GM12878 (cell line): ENCODE data around the gene MGA. TPM values are rescaled to one million over a fixed set of nuclear protein-coding genes. Genes with fewer than 3 reads are reported as not detected.
A peak's percentile ranks its signal among the peaks of the same experiment; 100 is the strongest.

Experiments
- ATAC-seq: fragments of 200-7000 bp; cut with Tn5 transposase; 3 replicates; pipeline ENCODE4 v1.9.1; 2020; ENCODE audit warnings: mild to moderate bottlenecking, moderate library complexity
- BruUV-seq: library from RNA; stranded (reverse); fragments of 400-500 nt; replicated peaks from 2 replicates; lab custom pipeline; 2021; lab: Mats Ljungman, UMichigan
- CTCF ChIA-PET: fragments of 300-600 bp; sonication (Branson Sonifier 250); formaldehyde crosslinking; extraction: SDS; loops from one replicate; lab custom pipeline; 2021; ENCODE audit warnings: inconsistent platforms; lab: Yijun Ruan, JAX
- POLR2A ChIA-PET: fragments of 350-600 bp; formaldehyde crosslinking; extraction: SDS; loops from one replicate; lab custom pipeline; 2021; ENCODE audit warnings: inconsistent platforms; lab: Charles Lee
- RAD21 ChIA-PET: fragments of 300-600 bp; sonication (Branson Sonifier 250); formaldehyde crosslinking; loops from one replicate; lab custom pipeline; 2023; ENCODE audit warnings: antibody characterized with exemption; ENCODE audit not compliant: unreplicated experiment; lab: Charles Lee
- SMC1A ChIA-PET: fragments of 300-600 bp; sonication (Branson Sonifier 250); formaldehyde crosslinking; loops from one replicate; lab custom pipeline; 2023; ENCODE audit not compliant: unreplicated experiment, uncharacterized antibody; lab: Charles Lee
- DNase-seq: peaks from one replicate; pipeline ENCODE4 v3.0.0-alpha.2; 2011; ENCODE audit warnings: low read depth, low spot score
- FAIRE-seq: peaks from 3 replicates; lab custom pipeline; 2011; peaks lifted over from hg19 to GRCh38; lab: Jason Lieb, UNC
- H2AFZ ChIP-seq: 2 replicates; pipeline ENCODE4 v1.6.0; 2011; ENCODE audit warnings: low read depth, low read length, control low read depth; ENCODE audit not compliant: control insufficient read depth
- H3K27ac ChIP-seq: 2 replicates; pipeline ENCODE4 v1.5.1; 2011; ENCODE audit warnings: control low read depth; ENCODE audit not compliant: control insufficient read depth, insufficient read depth
- H3K27me3 ChIP-seq, 2 experiments: replicated peaks in 1 of 2; 2 replicates each; pipeline versions ENCODE4 v1.6.0 to v1.6.1; 2011; ENCODE audit warnings: low read length in 1 of 2; ENCODE audit not compliant: control insufficient read depth in 2 of 2, insufficient read depth in 2 of 2
- H3K36me3 ChIP-seq, 2 experiments: 2 replicates each; pipeline ENCODE4 v1.5.1; 2011; ENCODE audit warnings: low read length in 1 of 2; ENCODE audit not compliant: control insufficient read depth in 2 of 2, insufficient read depth in 2 of 2
- H3K4me1 ChIP-seq: 2 replicates; pipeline ENCODE4 v1.6.1; 2011; ENCODE audit warnings: mild to moderate bottlenecking, low read length, moderate library complexity, mixed read lengths; ENCODE audit not compliant: control insufficient read depth, insufficient read depth
- H3K4me2 ChIP-seq: 2 replicates; pipeline ENCODE4 v1.6.0; 2011; ENCODE audit warnings: control low read depth; ENCODE audit not compliant: control insufficient read depth, insufficient read depth
- H3K4me3 ChIP-seq: fragments of 200-600 bp; sonication (generic); 2 replicates; pipeline ENCODE4 v1.5.1; 2016
- H3K79me2 ChIP-seq: 2 replicates; pipeline ENCODE4 v1.6.0; 2011; ENCODE audit warnings: low read length; ENCODE audit not compliant: control insufficient read depth, insufficient read depth
- H3K9ac ChIP-seq: 2 replicates; pipeline ENCODE4 v1.8.0; 2011; ENCODE audit warnings: low read length, control low read depth, mixed read lengths; ENCODE audit not compliant: control insufficient read depth, insufficient read depth
- H3K9me3 ChIP-seq: replicated peaks from 3 replicates; pipeline ENCODE4 v1.5.1; 2011; ENCODE audit warnings: mild to moderate bottlenecking, low read length; ENCODE audit not compliant: control insufficient read depth, insufficient read depth
- H4K20me1 ChIP-seq: 2 replicates; pipeline ENCODE4 v1.6.0; 2011; ENCODE audit not compliant: control insufficient read depth, insufficient read depth
- MEF2A ChIP-seq: IDR thresholded peaks from 2 replicates; pipeline ENCODE4 v1.6.1; 2011; ENCODE audit warnings: low read depth, mild to moderate bottlenecking, low read length, moderate library complexity; ENCODE audit not compliant: insufficient read depth
- WGBS: methylation state at CpG from one replicate; pipeline ENCODE4 v1.1.6; 2016; ENCODE audit warnings: low lambda C conversion rate; ENCODE audit not compliant: insufficient replicate concordance, insufficient coverage; ENCODE audit errors: missing lambda C conversion rate; 5-methylcytosine and 5-hydroxymethylcytosine counted together
- in situ Hi-C: fragments of 300-500 bp; cut with MboI; formaldehyde crosslinking; loops from 9 replicates; pipeline ENCODE4 v1.14.3; 2018; ENCODE audit warnings: mixed read lengths
- intact Hi-C: fragments of 100-400 bp; cut with micrococcal nuclease; formaldehyde crosslinking; loops from one replicate; pipeline ENCODE4 v1.14.2; 2022; ENCODE audit not compliant: unreplicated experiment
- polyA plus RNA-seq, 11 experiments: library from polyadenylated mRNA; depleted of rRNA in 4 of 11; unstranded in 6 of 11; stranded (reverse) in 5 of 11; fragments of >200 nt; fragmentation: Nextera tagmentation in 4 of 11; fragmentation: Illumina TruSeq in 1 of 11; extraction: Ambion mirVana in 4 of 11; extraction: Trizol in 1 of 11; gene quantifications; 1 replicate in 1 of 11; 2 replicates in 10 of 11; pipeline versions ENCODE4 v1.2.1 to v1.2.3, GENCODE V29; 2011 to 2016; ENCODE audit warnings: inconsistent platforms in 2 of 11, missing spikeins in 2 of 11, low read depth in 1 of 11
- total RNA-seq, 4 experiments: library from RNA; depleted of rRNA in 3 of 4; stranded (reverse); fragments of >200 nt in 3 of 4; fragmentation: Illumina TruSeq in 1 of 4; extraction: Trizol in 1 of 4; gene quantifications; 2 replicates each; pipeline versions ENCODE4 v1.2.1 to v1.2.3, GENCODE V29; 2013 to 2021
- TF ChIP-seq, protein P1 (sequence below): fragments of 450-650 bp; IDR thresholded peaks from 2 replicates; pipeline ENCODE4 v1.6.1; 2016; ENCODE audit warnings: mild to moderate bottlenecking

Gene MGA
- total and polyA plus RNA-seq, 10 of the 15 experiments (the other 5 are each of a cell fraction or from before 2014, with no cell fraction given): 2.6 to 29.6 (median 17.0) TPM

- no peaks in the 10 kb centered on the region for H3K36me3 ChIP-seq
- H3K79me2 ChIP-seq: peaks cover 43% of the 10 kb centered on the region
- no TSS peak for BruUV-seq
- no peaks in the 10 kb centered on the region for H3K27me3 ChIP-seq
- POLR2A ChIA-PET: interaction anchor here (0.7 to 11.3 kb wide), 2 partner anchors 12 to 73 kb away, joined by 3 to 170 read pairs; no protein-coding TSS in a partner anchor
- in situ Hi-C loops: no loop called here
- RAD21 ChIA-PET: interaction anchor here (1.0 to 9.7 kb wide), 4 partner anchors 9 to 30 kb away, joined by 3 to 169 read pairs (median 4); no protein-coding TSS in a partner anchor
- intact Hi-C loops: no loop called here
- FAIRE-seq: no peak
- H3K27ac ChIP-seq: no peak overlapping the region
- TF ChIP-seq MEF2A: no peak
- TF ChIP-seq, protein P1, sequence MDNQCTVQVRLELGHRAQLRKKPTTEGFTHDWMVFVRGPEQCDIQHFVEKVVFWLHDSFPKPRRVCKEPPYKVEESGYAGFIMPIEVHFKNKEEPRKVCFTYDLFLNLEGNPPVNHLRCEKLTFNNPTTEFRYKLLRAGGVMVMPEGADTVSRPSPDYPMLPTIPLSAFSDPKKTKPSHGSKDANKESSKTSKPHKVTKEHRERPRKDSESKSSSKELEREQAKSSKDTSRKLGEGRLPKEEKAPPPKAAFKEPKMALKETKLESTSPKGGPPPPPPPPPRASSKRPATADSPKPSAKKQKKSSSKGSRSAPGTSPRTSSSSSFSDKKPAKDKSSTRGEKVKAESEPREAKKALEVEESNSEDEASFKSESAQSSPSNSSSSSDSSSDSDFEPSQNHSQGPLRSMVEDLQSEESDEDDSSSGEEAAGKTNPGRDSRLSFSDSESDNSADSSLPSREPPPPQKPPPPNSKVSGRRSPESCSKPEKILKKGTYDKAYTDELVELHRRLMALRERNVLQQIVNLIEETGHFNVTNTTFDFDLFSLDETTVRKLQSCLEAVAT: no peak
- TF ChIP-seq, all 136 proteins: peak for 0
- DNase-seq (no peak), ATAC-seq (no peak)
- peak overlapping the region; percentile 36; the same call in 1 of the 2 replicates for H3K4me2 ChIP-seq
- CTCF ChIA-PET: interaction anchor here (1.0 to 11.4 kb wide), 6 partner anchors 8 to 124 kb away, joined by 3 to 365 read pairs (median 4); no protein-coding TSS in a partner anchor
- H3K9me3 ChIP-seq: no peaks in the 10 kb centered on the region; the same call in 2 of the 3 replicates
- H3K9ac ChIP-seq: no peak overlapping the region
- H4K20me1 ChIP-seq: no peaks in the 10 kb centered on the region
- 91% methylated on average over 1 of the region's 1 CpG for WGBS
- SMC1A ChIA-PET: interaction anchor here (0.7 to 9.5 kb wide), 7 partner anchors 8 to 177 kb away, joined by 3 to 189 read pairs (median 3); no protein-coding TSS in a partner anchor
- peaks cover 11% of the 10 kb centered on the region for H3K4me1 ChIP-seq
- H2AFZ ChIP-seq: no peak overlapping the region
- H3K4me3 ChIP-seq: no peak overlapping the region
Observed at GRCh38 chr15:41780727-41781126, 120.5 kb downstream of the MGA start.
